Measurements from ENCODE around the gene HEATR5A.
"Not testable (repeated sequence)": the region's sequence is repeated elsewhere in the genome, so short reads cannot be mapped to it uniquely, and the experiment has no call there.

Gene HEATR5A

DNA sequence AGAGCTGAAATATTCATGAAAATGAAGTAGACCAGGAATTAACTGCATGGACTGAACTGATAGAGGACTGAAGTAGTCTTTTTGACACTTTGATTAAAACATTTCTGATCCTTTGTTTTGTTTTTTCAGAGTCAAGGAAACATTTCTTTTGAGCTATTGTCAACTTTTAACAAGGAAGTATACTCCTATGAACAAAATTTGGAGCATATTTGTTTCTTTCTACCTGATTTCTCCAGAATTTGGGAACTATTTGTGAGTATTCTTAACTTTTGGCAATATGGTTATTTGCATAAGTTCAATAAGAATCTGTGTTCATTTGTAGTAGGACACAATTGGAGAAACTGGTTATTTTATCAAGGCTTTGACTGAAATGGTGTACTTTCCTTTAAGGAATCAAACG, 141.5 kb downstream of the HEATR5A start:
- DNase-seq, result no peak

DNA sequence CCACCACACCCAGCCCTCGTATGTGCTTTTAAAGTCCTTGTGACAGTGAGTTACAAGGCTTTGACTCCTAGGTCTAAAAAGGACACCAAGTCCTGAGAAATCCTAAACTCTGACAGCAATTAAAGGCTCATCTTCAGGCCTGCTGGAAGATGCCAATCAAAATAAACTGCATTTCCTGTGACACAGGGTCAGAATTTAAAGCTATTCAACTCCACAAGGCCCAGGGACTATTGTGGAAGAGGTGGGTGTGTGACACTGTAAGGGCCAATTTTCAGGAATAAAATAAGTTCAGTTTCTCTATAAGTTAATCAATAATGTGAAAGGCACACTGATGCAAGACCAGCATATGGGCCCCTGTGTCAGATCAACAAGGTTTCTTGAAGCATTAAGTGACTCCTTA, 143.3 kb downstream of the HEATR5A start:
- no peak for DNase-seq

DNA sequence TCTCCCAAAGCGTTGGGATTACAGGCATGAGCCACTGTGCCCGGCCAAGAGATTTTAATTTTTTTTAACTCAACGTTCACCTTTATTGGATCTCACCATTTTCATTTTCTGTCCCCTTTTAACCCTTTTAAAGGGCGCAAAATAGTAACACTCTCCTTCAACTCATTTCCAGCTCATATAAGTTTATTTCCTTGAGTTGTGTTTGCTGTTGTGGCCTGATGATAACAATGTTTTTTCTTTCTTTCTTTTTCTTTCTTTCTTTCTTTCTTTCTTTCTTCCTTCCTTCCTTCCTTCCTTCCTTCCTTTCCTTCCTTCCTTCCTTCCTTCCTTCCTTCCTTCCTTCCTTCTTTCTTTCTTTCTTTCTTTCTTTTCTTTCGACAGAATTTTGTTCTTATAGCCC, 143.9 kb downstream of the HEATR5A start:
- DNase-seq, result not testable (repeated sequence)

DNA sequence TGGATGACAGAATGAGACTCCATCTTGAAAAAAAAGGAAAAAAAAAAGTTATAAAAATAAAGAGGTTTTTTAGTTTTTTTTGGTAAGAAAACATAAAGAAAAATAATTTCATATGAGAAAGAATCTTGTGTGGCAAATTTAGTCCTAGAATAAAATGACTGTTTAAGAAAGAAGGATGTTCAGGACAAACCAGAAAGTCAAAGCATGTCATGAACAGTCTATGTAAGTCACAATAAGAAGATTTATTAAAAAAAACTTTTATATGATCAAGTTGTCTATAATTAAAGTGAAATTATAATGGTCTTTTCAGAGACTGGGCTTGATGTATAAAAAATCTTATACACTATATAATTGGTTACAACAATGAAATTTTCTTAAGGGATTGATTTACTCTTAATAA, 144.6 kb downstream of the HEATR5A start:
- DNase-seq, result no peak

DNA sequence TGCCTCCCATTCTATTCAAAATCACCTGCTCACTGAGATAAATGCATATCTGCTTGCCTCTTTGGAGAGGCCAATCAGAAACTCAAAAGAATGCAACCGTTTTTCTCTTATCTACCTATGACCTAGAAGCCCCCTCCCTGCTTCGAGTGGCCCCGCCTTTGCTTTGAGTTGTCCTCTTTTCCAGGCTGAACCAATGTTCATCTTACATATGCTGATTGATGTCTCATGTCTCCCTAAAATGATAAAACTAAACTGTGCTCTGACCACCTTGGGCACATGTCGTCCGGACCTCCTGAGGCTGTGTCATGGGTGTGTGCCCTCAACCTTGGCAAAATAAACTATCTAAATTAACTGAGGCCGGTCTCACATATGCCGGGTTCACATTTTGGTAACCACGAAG, 148.7 kb downstream of the HEATR5A start:
- DNase-seq, result no peak

DNA sequence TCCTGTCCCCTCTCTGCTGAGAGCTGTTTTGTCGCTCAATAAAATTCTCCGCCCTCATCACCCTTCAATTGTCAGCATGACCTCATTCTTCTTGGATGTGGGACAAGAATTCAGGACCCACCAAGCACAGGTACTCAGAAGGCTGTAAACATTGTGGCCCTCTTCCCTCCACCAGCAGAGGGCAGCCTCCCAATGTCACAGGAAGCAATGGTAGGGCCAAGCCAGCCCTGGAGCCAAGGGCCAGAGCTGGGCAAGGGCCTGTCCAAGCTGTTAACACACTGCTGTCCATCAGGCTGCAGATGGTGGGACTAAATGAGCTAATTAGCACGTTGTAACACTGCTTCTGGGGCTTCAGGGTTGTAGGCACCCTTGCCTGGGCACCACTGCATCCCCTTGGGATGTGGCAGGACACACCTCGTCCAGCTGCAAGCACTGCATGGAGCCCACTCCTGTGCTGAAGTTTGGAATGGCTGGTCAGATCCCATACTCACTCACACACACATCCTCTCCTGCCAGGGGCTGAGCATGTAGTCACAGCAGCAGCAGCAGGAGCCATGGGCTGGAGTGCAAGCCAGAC, 150.1 kb downstream of the HEATR5A start:
- DNase-seq, result peak; percentile 39

DNA sequence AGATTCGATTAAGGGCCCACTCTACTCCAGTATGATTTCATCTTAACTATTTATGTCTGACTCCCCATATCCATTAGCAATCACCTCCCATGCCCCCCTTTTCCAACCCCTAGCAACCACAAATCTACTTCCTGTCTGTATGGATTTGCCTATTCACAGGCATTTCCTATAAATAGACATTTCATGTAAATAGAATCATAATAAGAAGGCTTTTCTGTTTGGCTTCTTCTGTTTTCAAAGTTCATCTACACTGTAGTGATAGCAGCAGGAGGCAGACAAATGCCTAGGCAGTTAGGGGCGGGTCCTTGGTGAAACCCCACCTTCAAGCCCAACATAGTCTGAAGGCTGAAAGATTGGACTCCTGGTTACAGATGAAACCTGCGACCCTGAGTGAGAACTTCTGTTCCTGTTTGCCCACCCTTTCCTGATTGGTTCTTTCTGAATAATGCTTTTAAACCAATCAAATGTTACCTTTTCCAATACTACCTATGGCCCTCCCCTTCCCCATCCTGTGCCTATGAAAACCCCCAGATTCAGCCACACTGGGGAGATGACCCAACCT, 150.6 kb downstream of the HEATR5A start:
- DNase-seq, result no peak

DNA sequence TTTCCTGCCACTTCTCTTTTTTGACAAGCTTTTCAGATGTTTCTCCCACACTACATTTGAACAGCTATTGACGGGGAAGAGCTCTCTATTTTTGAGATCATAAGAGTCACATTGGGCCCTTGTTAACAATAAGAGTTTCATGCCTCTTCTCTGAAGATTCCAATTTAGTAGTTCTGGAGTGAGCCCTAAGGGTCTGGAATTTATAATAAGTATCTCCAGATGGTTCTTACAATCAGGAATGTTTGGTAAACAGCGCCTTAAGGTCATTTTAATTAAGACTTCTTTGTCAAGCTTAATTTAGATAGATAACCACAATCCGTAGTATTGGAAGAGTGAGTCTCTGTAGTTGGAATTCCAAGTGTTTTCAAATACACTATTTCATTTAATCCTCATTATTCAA, 152.1 kb downstream of the HEATR5A start:
- no peak for DNase-seq

DNA sequence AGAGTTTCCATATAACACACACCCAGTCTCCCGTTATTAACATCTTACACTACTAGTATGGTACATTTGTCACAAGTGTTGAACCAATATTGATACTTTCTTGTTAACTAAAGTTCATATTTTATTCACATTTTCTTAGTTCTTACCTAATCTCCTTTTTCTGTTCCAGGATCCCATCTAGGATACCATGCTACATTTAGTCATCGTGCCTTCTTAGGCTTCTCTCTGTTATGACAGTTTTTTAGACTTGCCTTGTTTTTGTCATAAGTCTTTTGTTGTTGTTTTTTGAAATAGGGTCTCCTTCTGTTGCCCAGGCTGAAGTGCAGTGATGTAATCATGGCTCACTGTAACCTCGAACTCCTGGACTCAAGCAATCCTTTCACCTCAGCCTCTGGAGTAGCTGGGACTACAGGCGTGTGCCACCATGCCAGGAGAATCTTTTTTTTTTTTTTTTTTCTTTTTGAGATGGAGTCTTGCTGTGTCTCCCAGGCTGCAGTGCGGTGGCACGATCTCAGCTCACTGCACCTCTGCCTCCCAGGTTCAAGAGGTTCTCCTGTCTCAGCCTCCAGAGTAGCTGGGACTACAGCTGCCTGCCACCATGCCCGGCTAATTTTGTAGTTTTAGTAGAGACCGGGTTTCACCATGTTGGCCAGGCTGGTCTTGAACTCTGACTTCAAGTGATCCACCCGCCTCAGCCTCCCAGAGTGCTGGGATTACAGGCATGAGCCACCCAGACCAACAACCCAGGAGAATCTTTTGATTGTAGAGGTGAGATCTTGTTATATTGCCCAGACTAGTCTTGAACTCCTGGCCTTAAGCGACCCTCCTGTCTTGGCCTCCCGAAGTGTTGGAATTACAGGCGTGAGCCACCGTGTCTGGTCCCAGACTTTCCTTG, 153.7 kb downstream of the HEATR5A start:
- no peak for DNase-seq

DNA sequence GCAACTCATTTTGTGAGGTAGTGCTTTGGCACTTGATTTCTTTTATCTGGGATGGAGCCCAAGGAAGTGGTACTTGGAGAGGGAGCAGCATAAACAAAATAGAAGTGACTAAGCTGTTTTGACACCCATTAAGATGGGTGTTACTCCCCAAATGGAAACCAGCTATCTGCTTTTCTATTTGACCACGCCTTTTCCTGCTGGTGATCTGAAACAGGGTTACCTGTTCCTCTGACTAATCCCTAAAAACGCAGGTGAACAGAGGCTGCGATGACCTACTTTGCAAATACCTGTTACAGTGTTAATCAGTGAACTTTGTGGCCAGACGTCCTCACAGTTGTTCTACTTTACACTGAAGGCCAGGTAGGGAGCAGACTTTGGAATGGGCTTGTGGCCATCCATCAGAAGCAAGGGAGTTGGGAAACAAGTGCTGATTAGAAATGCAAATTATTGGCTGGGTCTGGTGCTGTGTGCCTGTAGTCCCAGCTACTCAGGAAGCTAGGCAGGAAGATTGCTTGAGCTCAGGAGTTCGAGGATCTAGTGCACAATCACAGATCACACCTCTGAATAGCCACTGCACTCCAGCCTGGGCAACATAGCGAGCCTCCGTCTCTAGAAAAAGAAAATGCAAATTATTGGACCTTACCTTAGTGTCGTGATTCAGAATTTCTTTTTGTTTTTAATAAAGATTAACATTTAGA, 154.5 kb downstream of the HEATR5A start:
- no peak for DNase-seq

DNA sequence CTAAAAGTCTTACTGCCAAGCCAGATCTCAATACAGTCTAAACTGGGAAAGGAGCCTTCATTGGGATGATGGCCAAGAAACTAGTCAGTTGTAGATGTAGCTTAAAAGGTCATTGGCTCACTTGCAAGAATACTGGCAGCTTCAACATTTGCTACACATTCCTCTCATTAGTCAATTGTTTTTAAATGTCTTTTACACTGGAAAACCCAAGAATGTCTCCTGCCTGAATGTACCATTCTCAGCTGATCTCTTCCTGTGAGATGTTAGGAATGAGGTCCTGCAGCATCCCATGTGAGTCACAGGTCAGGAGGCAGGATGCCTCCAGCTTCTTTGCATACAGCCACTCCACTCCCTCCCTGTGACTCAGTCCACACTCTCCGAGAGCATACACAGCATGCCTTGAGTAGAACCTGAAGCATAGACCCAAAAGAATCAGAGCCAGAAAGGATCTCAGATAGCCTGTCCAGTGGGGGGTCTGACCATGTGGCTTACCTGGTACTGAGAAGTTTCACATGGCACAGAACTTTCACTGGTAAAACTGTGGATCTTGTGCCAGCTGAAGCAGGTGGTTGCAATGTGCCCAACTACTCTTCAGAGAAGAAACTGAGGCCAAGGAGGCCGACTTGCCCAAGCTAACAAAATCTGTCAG, 156.7 kb downstream of the HEATR5A start:
- DNase-seq, result no peak

DNA sequence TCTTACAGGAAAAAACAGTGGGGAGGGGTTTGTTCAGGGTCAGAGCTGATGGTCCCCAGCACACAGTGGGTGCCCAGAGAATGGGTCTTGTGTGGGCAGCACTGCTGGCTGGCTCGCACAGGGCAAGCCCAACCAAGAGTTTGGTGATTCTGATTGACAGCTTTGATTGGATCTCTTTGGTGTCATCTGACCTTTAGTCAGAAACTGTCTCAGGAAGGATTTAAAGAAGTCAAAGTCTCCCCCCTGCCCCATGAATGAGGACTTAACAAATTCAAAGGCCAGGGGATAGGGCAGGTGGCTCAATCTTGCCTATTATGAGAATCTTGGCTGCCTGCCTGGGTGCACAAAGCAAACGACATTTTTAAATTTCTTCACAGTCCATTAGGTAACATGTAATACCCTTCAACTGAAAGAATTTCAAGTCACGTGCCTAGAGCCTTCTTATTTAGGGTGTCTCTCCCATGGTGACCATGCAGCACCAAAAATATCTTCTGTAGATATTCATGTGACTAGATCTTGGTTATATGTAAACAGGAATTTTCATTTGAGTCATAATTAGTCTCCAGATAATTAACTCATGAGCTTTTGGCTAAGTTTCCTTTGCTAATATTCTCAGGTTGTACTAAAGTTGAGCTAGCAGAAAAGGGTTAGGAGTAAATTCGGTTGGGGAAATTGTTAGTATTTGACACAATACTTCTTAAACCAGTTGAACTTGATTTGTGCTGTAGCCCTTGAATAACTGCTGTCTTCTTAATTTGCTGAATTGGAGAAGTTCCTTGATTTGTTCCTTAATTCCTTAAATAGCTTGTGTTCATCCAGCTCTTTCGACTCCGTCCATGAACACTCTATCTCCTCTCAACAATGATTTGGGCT, 158.3 kb downstream of the HEATR5A start:
- no peak for DNase-seq

DNA sequence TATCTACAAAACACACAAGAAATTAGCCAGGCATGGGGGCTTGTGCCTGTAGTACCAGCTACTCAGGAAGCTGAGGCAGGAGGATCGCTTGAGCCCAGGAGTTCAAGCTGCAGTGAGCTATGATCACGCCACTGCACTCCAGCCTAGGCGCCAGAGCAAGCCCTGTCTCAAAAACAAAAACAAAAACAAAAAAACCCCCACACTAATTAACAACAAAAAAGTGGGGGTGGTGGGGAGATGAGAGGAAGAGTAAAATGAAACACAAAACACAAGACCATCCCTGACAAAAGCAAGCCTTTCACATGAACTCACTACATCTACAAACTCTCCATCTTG, 158.9 kb downstream of the HEATR5A start:
- DNase-seq, result no peak

DNA sequence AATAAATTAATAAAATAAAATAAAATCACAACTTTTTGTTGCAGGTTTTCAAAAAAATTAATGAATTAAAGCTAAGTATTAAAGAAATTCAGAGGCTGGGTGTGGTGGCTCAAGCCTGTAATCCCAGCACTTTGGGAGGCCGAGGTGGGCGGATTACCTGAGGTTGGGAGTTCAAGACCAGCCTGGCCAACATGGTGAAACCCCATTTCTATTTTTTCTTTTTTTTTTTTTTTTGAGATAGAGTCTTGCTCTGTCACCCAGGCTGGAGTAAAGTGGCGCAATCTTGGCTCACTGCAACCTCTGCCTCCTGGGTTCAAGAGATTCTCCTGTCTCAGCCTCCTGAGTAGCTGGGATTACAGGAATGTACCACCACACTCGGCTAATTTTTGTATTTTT, 161.3 kb downstream of the HEATR5A start:
- not testable (repeated sequence) for DNase-seq

DNA sequence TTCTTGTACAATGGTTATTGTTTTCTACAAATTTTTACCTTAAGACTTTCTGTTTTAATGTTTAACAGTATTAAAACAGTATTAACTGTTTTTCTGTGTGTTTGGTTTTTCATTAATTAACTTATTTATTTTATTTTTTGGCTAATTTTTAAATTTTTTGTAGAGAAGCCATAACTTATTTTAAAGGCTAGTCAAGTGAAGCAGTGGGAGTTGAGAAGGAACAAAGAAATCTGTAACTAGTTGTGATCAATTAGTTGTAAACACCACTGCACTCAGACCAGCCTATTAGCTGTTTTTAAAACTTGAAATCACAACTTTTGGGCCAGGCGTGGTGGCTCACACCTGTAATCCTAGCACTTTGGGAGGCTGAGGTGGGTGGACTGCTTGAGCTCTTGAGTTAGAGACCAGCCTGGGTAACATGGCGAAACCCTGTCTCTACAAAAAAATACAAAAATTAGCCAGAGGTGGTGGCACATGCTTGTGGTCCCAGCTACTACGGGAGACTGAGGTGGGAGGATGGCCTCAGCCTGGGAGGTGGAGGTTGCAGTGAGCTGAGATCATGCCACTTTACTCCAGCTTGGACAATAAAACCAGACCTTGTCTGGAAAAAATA, 161.8 kb downstream of the HEATR5A start:
- no peak for DNase-seq

DNA sequence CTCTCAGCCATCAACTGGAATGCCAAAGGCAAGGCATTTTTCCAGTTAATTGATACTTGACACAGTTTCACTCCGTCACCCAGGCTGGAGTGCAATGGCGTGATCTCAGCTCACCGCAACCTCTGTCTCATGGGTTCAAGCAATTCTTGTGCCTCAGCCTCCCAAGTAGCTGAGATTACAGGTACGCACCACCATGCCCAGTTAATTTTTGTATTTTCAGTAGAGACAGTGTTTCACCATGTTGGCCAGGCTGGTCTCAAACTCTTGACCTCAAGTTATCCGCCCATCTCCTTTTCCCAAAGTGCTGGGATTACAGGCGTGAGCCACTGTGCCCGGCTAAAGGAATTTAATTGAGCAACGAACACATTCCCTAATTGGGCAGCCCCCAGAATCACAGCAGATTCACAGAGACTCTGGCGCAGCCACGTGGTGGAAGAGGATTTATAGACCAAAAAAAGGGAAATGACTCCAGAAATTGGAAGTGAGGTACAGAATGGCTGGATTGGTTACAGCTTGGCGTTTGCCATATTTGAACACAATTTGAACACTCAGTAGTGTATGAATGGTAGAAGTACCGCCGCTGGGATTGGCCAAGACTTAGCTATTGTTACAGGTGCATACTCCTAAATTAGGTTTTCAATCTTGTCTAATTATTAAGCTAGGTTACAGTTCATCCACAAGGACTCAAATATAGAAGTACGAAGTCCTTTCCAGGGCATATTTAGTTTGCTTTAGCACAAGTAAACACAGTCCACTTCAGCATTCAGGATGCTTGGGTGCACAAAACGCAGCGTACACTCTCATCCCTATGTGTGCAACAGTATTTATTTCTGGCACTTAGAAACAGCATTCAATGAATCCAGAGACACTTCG, 162.6 kb downstream of the HEATR5A start:
- DNase-seq, result not testable (repeated sequence)

DNA sequence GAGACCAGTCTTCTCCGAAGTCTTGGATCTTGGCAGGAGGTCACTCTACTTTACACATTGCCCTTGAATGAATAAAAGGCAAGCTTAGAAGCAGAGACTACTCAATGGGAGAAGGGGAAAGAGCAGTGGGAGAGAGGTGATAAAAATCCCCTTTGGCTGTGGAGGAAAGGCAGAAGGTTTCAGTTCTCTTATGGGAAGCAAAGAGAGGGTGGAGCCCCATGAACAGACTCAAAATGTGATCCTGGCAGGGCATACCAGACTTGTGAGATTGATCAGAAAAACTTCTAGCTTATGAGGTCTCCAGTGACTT, 163.2 kb downstream of the HEATR5A start:
- no peak for DNase-seq

DNA sequence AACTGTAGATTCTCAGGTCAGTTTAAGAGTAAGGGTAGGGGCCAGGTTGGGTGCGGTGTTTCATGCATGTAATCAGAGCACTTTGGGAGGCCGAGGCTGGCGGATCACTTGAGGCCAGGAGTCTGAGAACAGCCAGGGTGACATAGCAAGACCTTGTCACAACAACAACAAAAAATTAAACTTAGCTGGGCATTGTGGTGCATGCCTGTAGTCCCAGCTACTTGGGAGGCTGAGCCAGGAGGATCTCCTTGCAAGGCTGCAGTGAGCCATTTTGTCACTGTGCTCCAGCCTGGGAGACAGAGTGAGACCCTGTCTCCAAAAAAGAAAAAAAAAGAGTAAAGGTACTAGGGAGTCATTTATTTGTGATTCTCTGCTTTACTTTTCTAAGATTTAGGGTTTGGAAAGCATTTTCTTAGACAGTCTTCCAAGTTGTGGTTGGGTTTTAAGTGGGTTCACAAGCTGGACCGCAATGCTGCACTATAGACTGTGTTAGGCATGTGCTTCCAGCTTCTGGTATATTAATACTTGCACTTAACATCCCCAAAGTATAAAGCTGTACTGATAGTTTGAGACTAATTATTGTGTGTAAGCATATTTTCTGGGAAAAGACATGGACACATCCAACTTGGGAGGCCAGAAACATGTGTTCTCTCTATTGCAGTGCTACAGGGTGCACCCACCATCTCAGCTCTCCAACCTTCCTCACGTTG, 163.7 kb downstream of the HEATR5A start:
- DNase-seq, result no peak

DNA sequence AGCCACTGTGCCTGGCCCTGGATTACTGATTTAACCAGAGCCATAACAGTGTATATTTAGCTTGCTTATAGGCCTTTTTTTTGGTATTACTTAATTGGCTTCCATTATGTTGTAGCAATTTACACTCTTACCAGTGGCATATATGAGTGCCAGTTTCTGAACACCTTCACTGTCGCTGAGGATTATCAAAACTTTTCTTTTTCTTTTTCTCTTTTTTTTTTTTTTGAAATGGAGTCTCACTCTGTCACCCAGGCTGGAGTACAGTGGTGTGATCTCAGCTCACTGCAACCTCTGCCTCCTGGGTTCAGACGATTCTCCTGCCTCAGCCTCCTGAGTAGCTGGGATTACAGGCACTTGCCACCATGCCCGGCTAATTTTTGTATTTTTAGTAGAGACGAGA, 164.4 kb downstream of the HEATR5A start:
- not testable (repeated sequence) for DNase-seq

DNA sequence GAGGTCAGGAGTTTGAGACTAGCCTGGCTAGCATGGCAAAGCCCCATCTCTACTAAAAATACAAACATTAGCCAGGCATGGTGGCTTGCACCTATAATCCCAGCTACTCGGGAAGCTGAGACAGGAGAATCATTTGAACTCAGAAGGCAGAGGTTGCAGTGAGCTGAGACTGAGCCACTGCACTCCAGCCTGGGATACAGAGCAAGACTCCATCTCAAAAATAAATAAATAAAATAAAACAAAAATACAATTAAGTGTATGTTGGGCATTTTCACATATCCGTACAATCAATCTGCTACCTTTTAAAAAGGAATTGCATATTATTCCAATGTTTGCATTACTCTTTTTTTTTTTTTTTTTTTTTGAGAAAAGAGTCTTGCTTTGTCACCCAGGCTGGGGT, 165.1 kb downstream of the HEATR5A start:
- DNase-seq, result no peak

All from activated CD4-positive, alpha-beta T cell treated with anti-CD3 and anti-CD28 coated beads for 48 hours (primary cell).